ENCODE measurements around the gene ADGRV1. TPM values are rescaled to one million over a fixed set of nuclear protein-coding genes. Genes with fewer than 3 reads are reported as not detected.

Gene ADGRV1
- polyA plus RNA-seq, 3 donors: 0.18 to 0.33 TPM; not detected in 1

DNA sequence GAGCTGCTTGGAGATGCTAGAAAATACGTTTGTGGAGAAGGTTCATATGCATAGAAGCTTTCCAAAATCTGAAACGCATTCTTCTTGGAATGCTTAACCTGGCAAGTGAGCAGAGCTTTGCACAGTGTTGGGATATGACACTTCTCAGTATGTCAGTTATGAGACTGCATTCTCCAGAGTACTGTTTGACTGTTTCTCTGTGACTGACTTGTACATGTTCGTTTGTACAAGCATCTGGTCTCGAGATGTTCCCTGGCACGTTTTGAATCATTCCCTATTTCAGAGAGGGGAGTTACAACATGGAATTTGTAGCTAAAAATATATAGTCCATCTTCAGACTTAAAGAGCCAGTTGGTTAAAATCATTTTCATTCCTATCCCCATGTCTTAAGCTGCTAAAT, 552.1 kb downstream of the ADGRV1 start:
- WGBS (ENCODE audit: insufficient coverage): 96% methylated on average over 3 of the region's 5 CpGs
- intact Hi-C loops (cut with micrococcal nuclease): no loop called here
- no peak overlapping the region for H3K27ac Mint-ChIP-seq

DNA sequence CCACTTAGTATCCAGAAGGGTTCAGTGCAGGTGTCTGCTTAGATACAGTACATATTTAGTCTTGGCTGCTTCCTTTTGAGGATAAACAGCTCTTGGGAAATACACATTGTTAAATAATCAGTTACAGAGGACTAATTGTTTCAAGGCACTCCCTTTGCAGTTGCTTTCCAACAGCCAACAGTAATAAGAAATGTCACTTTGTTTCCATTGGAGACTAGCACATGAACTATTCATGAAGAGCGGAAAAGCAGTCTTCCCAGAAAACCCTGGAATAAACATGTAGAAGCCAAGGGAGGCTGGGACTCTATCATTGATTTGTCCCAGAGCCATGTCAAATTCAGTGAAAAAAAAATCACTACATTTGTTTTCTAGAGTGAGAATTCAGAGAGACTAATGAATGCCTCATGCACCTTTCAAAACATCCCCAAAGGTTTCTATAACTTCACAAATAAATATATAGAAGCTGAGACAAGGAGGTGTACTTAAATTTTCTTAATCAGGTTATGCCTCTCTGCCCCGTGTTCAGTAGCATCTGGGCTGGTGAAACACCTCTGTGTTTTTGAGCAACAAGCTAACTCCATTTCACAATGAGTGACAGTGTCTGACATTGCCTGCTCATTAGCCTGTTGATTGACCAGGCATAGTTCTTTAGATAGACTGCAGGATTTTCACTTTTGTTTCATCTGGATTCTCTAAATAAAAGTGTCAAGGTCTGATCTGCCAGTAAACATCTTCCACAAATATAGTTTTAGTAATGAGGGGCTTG, 553.1 kb downstream of the ADGRV1 start:
- Histone ChIP-seq H3K4me3 (replicated peaks in 1 of 3; ENCODE audit: low read depth in 2 of 3, low read length in 3 of 3) (no peak overlapping the region), H3K4me1 (ENCODE audit: control insufficient read depth in 1 of 2, insufficient read depth in 2 of 2, low read length in 2 of 2) (peaks cover 12 to 18% of the 10 kb centered on the region in 2 donors), H3K27ac (ENCODE audit: low read depth in 1 of 2, low read length in 2 of 2) (no peak overlapping the region), H3K27me3 (ENCODE audit: control insufficient read depth in 2 of 2, insufficient read depth in 2 of 2, low read length in 2 of 2) (no peaks in the 10 kb centered on the region), H3K79me2 (ENCODE audit: insufficient read depth, low read length) (no peaks in the 10 kb centered on the region), H4K20me1 (ENCODE audit: insufficient read depth, low read length) (no peaks in the 10 kb centered on the region), H3K9me3 (replicated peaks in 1 of 2; ENCODE audit: control insufficient read depth in 1 of 2, insufficient read depth in 1 of 2, low read length in 2 of 2) (no peaks in the 10 kb centered on the region), H3K36me3 (replicated peaks in 1 of 2; ENCODE audit: control insufficient read depth in 1 of 2, insufficient read depth in 2 of 2, low read length in 2 of 2) (no peaks in the 10 kb centered on the region), H3K9ac (ENCODE audit: insufficient read depth, low read length, poor library complexity, severe bottlenecking) (no peak overlapping the region), H2AFZ (ENCODE audit: insufficient read depth, low read depth, low read length, poor library complexity, severe bottlenecking) (no peak overlapping the region), H3K4me2 (replicated peaks; ENCODE audit: extremely low read depth, low read length, poor library complexity, severe bottlenecking) (no peak overlapping the region)
- peaks cover 0 to 1% (median 1%) of the 10 kb centered on the region in 3 donors for H3K27me3 Mint-ChIP-seq (ENCODE audit: low read depth in 3 of 3)
- H3K36me3 Mint-ChIP-seq: no peaks in the 10 kb centered on the region
- DNase-seq: peak; percentile 41 to 69 (median 59)
- H3K4me1 Mint-ChIP-seq: peaks cover 25% of the 10 kb centered on the region
- no peaks in the 10 kb centered on the region for H3K9me3 Mint-ChIP-seq
- WGBS (ENCODE audit: insufficient coverage): 33% methylated on average over 1 of the region's 2 CpGs
- peak overlapping the region in 1 of 7 donors; percentile 31 for H3K27ac Mint-ChIP-seq
- no peak overlapping the region for H3K4me3 Mint-ChIP-seq
- TF ChIP-seq, protein P1, sequence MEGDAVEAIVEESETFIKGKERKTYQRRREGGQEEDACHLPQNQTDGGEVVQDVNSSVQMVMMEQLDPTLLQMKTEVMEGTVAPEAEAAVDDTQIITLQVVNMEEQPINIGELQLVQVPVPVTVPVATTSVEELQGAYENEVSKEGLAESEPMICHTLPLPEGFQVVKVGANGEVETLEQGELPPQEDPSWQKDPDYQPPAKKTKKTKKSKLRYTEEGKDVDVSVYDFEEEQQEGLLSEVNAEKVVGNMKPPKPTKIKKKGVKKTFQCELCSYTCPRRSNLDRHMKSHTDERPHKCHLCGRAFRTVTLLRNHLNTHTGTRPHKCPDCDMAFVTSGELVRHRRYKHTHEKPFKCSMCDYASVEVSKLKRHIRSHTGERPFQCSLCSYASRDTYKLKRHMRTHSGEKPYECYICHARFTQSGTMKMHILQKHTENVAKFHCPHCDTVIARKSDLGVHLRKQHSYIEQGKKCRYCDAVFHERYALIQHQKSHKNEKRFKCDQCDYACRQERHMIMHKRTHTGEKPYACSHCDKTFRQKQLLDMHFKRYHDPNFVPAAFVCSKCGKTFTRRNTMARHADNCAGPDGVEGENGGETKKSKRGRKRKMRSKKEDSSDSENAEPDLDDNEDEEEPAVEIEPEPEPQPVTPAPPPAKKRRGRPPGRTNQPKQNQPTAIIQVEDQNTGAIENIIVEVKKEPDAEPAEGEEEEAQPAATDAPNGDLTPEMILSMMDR (IDR thresholded peaks at IDR 0.05): no peak
- intact Hi-C loops (cut with micrococcal nuclease): no loop called here

More for the DNA sequence above, 552.1 kb downstream of the ADGRV1 start:
- Histone ChIP-seq H3K4me1 (ENCODE audit: control insufficient read depth in 1 of 2, insufficient read depth in 2 of 2, low read length in 2 of 2) (peaks cover 12 to 18% of the 10 kb centered on the region in 2 donors), H3K27ac (ENCODE audit: low read depth in 1 of 2, low read length in 2 of 2) (no peak overlapping the region), H3K4me3 (replicated peaks in 1 of 3; ENCODE audit: low read depth in 2 of 3, low read length in 3 of 3) (no peak overlapping the region), H3K9me3 (replicated peaks in 1 of 2; ENCODE audit: control insufficient read depth in 1 of 2, insufficient read depth in 1 of 2, low read length in 2 of 2) (no peaks in the 10 kb centered on the region), H3K36me3 (replicated peaks in 1 of 2; ENCODE audit: control insufficient read depth in 1 of 2, insufficient read depth in 2 of 2, low read length in 2 of 2) (no peaks in the 10 kb centered on the region), H4K20me1 (ENCODE audit: insufficient read depth, low read length) (no peaks in the 10 kb centered on the region), H3K79me2 (ENCODE audit: insufficient read depth, low read length) (no peaks in the 10 kb centered on the region), H3K9ac (ENCODE audit: insufficient read depth, low read length, poor library complexity, severe bottlenecking) (no peak overlapping the region), H2AFZ (ENCODE audit: insufficient read depth, low read depth, low read length, poor library complexity, severe bottlenecking) (no peak overlapping the region), H3K4me2 (replicated peaks; ENCODE audit: extremely low read depth, low read length, poor library complexity, severe bottlenecking) (no peak overlapping the region), H3K27me3 (ENCODE audit: control insufficient read depth in 2 of 2, insufficient read depth in 2 of 2, low read length in 2 of 2) (no peaks in the 10 kb centered on the region)
- H3K4me1 Mint-ChIP-seq: peaks cover 25% of the 10 kb centered on the region
- peaks cover 0 to 1% (median 1%) of the 10 kb centered on the region in 3 donors for H3K27me3 Mint-ChIP-seq (ENCODE audit: low read depth in 3 of 3)
- no peak overlapping the region for H3K4me3 Mint-ChIP-seq
- H3K36me3 Mint-ChIP-seq: no peaks in the 10 kb centered on the region
- TF ChIP-seq, protein P1 (IDR thresholded peaks at IDR 0.05): no peak
- peaks cover 0 to 4% (median 0%) of the 10 kb centered on the region in 7 donors for H3K9me3 Mint-ChIP-seq
- no peak for DNase-seq

All from CD14-positive monocyte (primary cell).